GM19238 (cell line): ENCODE results near the gene KLHL6.

Experiments used
- DNase-seq: peaks from one replicate; pipeline ENCODE4 v3.0.0; 2011; ENCODE audit warnings: low spot score; ENCODE audit not compliant: insufficient read length

Gene KLHL6

DNA sequence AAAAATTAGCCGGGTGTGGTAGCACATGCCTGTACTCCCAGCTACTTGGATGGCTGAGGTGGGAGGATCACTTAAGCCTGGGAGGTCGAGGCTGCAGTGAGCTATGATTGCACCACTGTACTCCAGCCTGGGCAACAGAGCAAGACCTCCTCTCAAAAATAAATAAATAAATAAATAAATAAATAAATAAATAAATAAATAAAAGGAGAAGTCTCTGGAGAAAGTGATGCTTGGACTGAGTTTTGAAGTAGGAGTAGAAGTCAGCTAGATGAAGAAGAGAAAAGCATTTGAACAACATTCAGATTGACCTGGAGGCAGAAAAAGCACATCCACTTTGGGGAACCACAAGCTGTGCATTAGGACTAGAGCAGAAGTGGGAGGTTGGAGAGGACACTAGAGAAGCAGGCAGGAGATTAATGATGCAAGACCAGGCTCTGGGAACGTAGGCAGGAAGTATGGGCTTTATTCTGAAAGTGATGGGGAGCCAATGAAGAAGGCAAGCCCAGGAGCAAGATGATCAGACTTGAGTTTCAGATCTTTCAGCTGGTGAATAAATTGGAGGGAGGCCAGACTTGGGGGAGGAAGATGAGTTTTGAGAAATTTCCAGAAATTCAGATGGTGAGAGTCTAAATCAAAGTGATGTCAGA, 48.7 kb downstream of the KLHL6 start:
- no peak for DNase-seq

DNA sequence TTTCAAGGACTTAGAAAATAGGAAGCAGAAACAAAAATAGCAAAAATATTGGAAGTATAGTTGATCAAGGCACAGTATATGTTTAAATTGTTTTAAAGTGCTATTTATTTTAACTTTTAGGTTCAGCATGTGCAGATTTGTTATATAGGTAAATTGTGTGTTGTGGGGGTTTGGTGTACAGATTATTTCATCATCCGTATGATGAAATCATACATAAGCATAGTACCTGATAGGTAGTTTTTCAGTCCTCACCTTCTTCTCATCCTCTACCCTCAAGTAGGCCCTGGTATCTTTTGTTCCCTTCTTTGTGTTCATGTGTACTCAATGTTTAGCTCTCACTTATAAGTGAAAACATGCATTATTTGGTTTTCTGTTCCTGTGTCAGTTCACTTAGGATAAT, 50.9 kb downstream of the KLHL6 start:
- no peak for DNase-seq

DNA sequence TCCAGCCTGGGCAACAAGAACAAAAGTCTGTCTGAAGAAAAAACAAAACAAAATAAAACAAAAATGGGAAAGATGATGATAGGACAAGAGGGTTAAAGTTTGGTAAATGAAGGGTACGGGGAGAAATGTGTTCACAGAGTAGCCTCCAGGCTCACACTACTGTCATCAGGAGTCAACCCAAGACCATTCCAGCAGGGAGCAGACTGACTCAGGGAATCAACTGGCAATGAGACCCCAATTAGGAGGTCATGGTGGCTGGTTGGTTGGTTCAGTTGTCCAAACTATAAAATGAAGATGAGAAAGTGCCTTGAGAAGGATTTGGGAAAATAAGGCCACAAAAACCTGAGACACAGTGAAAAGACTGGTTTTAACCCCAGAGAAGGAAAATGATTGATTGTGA, 51.8 kb downstream of the KLHL6 start:
- no peak for DNase-seq

DNA sequence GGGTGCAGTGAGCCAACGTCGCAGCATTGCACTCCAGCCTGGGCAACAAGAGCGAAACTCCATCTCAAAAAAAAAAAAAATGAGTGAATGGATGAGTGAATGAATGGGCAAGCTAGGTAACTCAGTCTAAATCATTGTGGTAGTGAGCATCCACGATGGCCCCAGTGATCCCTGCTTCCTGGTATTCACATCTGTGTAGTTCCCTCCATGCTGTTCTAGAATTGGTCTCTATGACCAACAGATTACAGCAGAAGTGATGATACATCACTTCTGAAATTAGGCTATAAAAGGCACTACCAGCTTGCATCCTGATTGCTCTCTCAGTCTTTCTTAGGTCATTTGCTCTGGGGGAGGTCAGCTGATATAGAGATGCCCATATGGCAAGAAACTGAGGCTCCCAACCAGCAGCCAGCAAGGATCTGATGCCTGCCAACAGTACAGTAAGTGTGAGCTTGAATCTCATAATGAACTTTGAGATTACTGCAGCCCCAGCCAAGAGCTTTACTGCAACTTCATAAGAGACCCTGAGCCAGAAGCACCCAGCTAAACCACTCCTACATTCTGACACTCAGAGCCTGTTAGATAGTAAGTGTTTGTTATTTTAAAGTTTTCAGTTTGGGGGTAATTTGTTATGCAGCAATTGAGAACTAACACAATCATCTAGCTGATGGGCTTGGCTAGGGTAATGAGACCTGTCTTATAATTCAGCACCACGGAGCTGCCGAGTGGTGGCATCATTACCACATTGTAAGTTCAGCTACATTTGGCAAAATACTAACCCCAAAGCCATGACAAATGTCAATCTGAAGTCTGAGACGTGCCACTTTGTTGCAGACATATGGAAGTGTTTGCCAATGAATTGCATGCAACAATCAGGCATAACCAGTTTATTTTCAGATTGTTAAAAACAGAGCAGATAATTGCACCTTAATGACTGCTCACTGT, 53.0 kb downstream of the KLHL6 start:
- DNase-seq: no peak

DNA sequence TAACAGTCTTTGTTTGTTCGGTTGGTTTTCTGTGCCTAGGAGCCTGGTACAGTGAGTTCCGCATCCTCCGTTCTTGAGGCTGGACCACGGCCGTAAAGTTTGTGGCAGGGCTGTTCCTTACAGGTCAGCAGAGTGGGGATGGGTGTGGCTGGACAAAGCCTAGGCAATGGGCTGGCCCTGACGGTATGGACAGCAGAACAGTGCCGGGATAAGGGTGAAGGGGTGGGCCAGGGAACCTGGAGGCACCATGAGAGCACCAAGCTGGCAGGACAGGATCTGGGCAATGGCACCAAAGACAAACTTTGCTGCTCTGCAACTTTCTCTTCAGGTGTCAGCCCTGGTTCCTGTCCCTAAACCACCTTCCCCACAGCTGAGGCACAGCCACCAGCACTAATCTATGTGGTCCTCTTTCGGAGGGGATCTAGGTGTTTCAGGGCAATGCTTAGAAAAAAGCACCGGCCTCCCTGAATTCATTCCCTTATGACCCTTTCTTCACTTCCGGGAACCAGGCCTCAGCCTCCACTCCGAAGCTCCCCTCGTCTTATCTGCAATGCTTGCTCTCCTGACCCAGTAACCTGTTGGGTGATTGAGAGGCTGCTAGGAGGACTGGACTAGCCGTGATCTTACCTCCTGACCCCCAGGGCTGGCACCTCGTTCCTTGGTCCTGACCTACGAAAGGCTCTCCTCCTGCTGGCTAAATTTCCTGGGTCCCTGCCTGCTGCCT, 54.4 kb downstream of the KLHL6 start:
- DNase-seq: no peak

DNA sequence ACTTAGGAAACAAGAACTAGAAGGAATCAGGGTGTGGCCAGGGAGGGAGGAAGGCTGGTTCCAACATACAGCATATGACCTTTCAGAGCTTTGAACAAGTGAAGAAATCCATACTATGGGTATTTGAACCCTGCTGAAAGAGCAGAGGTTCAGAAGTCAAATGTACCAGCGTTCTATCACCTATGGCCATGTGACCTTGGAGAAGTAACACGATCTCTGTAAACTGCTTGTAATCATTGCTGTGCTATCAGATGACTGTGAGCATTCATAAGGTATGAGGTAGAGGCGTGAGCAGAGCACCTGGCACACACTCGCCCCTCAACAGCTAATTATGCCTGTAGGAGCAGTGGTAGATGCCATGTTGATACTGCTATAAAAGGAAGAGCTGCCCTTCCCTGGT, 55.2 kb downstream of the KLHL6 start:
- no peak for DNase-seq

DNA sequence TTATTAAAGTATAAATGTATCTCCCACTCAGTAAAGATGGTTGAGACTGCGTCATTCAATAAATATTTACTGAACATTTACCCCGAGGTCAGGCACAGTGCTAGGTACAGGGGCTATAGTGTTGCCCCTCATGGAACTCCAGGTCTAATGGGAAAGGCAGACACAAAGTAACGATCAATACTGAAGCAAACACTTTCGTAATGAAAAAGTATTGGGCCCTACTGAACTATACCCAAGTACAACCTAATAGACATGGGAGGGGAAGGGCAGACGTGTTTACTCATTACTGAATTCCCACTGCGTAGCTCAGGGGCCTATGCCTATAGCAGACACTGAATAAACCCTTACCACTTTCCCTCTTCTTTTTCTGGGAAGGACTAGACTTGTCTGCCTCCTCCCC, 56.9 kb downstream of the KLHL6 start:
- DNase-seq: no peak

DNA sequence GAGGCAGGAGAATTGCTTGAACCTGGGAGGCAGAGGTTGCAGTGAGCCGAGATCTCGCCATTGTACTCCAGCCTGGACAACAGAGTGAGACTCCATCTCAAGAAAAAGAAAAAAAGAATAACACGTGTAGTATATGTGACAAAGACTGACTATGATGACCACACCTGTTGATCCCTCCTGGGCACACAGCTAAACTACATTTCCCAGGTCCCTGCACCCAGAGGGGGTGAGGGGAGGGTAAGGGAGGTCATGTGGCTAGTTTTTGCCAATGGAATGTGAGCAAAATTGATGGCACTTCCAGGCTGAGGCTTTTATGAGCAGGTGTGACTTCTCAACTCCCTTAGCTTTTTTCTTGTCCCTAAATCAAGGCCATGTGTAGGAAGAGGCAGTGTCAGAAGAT, 58.2 kb downstream of the KLHL6 start:
- no peak for DNase-seq

DNA sequence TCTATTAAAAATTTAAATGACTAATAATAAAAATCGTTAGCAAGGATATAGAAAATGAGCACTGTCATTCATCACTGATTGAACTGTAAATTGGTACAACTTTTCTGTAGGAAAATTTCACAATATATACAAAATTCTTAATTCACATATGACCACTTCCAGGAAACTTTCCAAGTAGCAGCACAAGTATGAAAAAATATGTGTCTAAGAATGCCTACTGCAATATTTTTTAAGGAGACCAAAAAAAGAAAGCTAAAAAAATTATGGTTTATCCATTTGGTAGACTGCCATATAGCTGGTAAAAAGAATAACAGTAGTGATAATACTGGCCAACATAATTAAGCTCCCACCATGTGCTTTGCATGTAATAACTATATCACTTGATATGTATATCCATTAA, 59.2 kb downstream of the KLHL6 start:
- no peak for DNase-seq

DNA sequence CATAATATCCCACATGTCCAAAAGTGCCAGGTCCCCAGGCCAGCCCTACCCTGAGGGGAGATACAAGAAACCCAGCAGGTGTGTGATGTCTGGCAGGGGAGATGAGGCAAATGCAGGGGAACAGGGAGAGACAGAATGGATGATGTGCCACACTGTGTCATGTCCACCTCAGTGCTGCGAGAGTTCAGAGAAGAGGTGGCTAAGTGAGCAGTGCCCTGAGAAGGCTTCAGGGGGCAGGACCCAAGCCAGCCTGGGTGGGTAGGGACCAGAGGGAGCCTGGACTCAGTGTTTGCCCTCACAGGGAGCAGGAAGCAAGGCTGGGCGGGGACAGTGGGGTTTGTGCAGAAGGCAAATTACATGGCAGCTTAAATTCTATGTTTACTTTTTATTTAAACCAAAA, 61.2 kb downstream of the KLHL6 start:
- DNase-seq: no peak

DNA sequence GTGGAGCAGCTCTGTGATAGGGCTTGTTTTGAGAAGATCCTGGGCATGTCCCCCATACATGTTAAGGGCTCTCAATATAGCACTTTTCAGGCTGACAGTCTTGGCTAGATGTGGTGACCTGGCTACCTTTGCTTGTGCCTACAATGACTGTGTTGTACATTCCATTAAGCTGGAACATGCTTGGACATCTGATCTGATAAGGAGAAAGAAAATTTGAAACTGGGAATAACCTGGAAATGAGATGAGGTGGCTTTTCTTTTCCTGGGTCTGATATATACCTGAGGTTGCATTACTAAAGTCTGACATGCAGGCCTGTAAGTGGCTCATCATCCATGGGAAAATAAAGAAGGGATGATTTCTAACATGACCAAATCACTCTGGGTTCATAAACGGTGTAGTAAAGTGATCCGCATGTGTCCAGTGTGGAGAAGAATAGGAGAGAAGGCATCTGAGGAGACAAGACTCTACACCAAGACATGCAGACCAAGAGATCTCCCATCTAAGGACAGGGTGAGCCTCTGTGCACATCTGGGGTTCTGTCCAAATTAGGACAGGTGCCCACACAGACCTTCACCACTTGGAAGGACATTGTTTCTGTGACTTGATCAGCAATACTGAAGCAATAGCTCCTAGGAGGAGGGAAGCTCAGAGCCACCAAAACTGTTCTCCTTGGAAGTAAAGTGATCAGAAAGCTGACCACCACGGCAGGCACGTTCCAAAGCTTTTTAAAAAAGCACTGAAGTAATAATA, 62.0 kb downstream of the KLHL6 start:
- DNase-seq: no peak

DNA sequence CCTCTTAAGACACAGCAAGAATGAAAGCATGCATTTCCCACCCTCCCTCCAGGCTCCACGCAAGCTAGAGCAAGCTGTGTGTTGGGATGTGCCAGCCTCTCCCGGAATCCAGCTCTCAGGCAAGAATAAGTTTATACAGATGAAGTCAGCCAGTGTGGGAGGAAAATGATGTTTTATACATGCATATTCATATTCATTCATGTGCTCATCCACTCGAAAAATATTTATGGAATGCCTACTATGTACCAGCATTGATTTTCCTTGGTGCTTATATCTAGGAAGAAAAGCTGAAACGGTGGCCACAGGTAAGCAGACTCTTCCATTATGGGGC, 62.7 kb downstream of the KLHL6 start:
- no peak for DNase-seq

DNA sequence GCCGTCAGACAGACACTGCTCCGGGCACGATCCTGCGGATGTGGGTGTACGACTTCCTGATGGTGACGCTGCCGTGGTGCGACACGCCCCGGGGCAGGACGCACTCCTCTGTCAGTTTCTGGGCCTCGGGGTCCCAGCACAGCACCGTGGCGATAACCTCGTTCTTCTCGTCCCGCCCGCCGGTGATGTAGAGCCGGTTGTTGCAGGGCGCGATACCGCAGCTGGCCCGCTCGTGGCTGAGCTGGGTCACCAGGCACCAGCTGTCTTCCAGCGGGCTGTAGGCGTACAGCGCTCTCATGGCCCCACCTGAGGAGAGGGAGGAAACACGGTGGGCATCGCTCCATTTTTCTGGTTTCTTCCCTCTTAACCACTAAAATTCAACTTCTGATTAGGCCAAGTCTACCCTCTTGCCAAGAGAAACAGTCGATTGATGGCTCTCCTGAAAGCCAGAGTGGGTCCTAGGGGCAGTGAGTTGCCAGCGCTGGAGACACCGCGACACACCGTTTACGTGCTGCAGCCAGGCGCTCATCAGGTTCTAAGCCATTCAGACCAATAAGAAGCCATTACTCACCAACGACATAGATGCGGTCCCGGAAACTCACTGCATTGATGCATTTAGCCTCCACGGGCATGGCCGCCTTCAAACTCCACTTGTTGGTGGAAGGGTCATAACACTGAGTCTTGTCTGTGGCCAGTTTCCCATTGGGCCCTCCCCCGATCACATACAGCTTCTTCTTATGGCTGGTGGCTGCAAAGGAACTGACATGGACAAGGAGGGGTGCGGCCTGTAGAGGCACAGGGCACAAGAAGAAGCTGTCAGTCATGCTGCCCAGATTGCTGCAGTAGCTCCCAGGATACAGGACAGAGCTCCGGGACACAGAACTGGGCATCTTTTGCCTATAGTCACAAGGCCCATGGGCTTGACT, 63.3 kb downstream of the KLHL6 start:
- no peak for DNase-seq

DNA sequence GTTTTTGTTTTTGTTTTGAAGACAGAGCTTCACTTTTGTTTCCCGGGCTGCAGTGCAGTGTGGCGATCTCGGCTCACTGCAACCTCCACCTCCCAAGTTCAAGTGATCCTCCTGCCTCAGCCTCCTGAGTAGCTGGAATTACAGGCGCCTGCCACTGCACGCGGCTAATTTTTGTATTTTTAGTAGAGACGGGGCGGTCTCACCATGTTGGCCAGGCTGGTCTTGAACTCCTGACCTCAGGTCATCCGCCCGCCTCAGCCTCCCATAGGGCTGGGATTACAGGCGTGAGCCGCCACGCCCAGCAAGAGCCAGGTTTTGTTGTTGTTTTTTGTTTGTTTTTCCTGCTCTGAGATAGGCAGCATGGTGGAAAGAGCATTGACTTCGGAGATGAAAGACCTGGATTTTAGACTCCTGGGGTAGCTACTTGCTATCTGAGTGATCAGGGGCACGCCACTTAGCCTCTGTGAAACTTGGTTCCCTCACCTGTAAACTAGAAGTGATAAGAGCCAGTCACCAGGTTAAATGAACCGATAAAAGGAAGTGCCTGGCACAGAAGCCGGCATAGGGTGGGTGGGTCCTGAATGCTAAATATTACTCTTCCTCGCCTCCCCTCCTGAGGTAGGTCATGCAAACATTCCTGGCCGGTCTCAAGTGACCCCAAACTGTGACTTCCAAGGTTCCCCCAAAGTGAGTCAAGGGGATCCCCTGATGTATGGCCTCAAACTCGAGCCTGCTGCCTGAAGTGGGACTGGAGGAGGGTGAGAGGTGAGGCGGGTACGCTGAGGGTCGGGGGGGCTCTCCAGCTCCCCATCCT, 64.2 kb downstream of the KLHL6 start:
- no peak for DNase-seq

DNA sequence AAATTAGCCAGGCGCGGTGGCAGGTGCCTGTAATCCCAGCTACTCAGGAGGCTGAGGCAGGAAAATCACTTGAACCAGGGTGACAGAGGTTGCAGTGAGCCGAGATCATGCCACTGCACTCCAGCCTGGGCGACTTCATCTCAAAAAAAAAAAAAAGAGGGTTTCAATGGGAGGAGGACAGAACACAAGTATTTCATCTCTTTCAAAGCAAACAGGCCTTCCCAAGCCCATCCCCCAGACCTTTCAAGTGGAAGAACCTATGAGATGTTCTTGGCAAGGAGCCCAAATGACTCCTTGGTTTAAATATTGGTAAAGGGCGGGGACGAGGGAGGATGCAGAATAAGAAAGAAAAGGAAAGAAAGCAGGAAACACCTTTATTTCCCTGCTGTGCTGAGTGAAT, 64.9 kb downstream of the KLHL6 start:
- DNase-seq: no peak

DNA sequence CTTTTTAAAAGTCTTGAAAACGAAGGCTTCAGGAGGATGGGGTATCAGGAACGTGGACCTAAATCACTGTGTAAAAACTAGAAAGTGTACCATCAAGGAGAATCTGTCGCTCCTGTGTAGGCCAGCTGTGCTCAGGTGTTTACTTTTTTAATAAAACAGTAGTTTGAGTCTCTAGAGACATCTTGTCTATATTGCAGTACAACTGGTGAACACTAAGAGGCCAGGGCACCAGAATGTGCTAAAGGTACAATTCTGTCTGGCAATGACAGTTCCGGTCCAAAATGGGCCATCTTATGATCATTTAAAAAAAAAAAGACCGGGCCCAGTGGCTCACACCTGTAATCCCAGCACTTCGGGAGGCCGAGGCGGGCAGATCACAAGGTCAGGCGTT, 65.3 kb downstream of the KLHL6 start:
- no peak for DNase-seq

DNA sequence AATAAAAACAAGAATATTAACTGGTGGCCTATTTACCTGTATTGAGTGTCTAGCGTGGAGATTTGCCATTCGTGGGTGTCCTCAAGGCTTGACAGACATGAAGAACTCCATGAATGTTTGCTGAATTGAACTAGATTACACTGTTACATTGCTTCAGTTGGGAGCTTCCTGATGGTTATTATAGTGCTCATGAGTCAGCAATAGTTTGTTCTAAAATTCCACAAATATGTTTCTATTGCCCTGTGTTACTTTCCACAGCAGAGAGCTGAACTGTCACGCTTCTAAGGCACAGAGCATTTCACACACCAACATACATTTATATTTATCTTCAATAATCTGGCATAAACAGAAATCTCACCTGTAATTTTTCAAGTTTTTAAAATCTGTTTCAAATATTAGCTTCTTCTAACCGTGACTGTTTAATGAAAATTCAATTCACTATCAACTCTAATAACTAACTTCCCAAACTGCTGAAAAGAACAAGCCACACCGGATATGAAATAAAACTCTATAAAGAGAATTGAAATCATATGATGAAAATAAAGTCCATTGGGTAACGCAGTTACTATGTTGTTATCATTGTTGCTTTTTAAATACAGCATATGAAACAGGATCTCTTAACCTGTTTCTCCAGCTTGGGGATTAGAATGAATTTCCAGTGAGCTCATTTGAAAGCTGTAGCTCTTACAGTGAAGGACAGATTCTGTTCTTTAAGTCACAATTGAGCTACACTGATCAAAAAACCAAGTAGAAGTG, 65.9 kb downstream of the KLHL6 start:
- DNase-seq: no peak

DNA sequence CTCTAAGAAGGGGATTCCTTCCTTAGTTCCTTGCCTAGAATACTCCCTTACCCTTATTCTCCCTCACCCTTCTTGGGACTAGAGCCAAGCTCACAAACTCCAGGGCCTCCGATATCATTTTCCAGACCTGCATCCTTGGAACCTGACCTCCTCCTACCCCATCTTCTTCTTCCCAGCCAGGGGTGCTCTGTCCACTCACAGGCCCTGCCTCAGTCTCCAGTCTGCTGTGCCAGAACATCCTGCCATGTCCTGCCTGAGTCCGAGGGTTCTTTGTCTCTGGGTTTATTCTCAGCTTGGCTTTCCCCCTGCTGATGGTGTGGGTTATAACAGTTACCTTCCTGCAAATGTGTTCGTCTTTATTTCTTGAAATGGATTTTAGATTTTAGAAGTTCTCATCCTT, 67.2 kb downstream of the KLHL6 start:
- no peak for DNase-seq

DNA sequence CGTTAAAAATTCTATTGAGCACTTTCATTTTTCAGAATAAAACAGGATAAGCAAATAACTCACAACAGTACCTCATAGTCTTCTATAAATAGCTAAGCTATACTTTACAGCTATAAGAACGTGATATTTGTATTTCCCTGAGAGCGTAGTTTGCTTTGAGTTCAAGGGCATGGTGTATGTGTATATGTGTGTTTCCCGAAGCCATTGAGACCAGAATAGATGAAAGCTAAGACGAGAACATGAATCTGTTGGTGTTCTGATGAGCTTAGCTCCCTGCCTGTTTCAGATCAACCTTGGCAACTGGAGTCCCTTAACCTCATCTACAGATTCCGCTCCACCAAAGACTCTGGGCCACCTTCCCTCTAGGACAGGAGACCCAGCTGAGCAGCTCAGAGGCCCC, 67.6 kb downstream of the KLHL6 start:
- no peak for DNase-seq
